GM23248 (cell line): ENCODE results near the gene TBC1D1. TPM values are rescaled to one million over a fixed set of nuclear protein-coding genes. Genes with fewer than 3 reads are reported as not detected.

ENCODE experiments used
- DNase-seq: peaks from one replicate; pipeline ENCODE4 v3.0.0-alpha.2; 2015
- H2AFZ ChIP-seq: fragments of 200-600 bp; sonication (generic); 2 replicates; pipeline ENCODE4 v1.6.1; 2016; ENCODE audit warnings: antibody characterized with exemption
- H3F3A ChIP-seq: fragments of 200-600 bp; sonication (generic); 2 replicates; pipeline ENCODE4 v1.6.1; 2016; ENCODE audit warnings: mild to moderate bottlenecking, antibody characterized with exemption, mixed run types; ENCODE audit not compliant: insufficient read depth
- H3K27ac ChIP-seq: fragments of 200-600 bp; sonication (generic); 2 replicates; pipeline ENCODE4 v1.5.1; 2016; ENCODE audit warnings: mild to moderate bottlenecking
- H3K27me3 ChIP-seq: fragments of 200-600 bp; sonication (generic); replicated peaks from 2 replicates; pipeline ENCODE4 v1.6.1; 2016; ENCODE audit warnings: mild to moderate bottlenecking; ENCODE audit not compliant: insufficient read depth
- H3K36me3 ChIP-seq: fragments of 200-600 bp; sonication (generic); 2 replicates; pipeline ENCODE4 v1.6.1; 2016; ENCODE audit warnings: low read depth, mild to moderate bottlenecking
- H3K4me1 ChIP-seq: fragments of 200-600 bp; sonication (generic); 2 replicates; pipeline ENCODE4 v1.6.1; 2016; ENCODE audit warnings: mild to moderate bottlenecking; ENCODE audit not compliant: insufficient read depth
- H3K4me2 ChIP-seq: fragments of 200-600 bp; sonication (generic); one replicate; pipeline ENCODE4 v1.6.1; 2016; ENCODE audit warnings: mild to moderate bottlenecking; ENCODE audit not compliant: unreplicated experiment
- H3K4me3 ChIP-seq: fragments of 200-600 bp; sonication (generic); 2 replicates; pipeline ENCODE4 v1.5.1; 2016; ENCODE audit warnings: mild to moderate bottlenecking
- H3K79me2 ChIP-seq: fragments of 200-600 bp; sonication (generic); 2 replicates; pipeline ENCODE4 v1.6.1; 2016; ENCODE audit warnings: mild to moderate bottlenecking; ENCODE audit not compliant: insufficient read depth
- H3K9ac ChIP-seq: fragments of 200-600 bp; sonication (generic); 2 replicates; pipeline ENCODE4 v1.6.1; 2016; ENCODE audit warnings: mild to moderate bottlenecking
- H3K9me2 ChIP-seq: fragments of 200-600 bp; sonication (generic); 2 replicates; pipeline ENCODE4 v1.6.1; 2016; ENCODE audit warnings: mixed run types, mild to moderate bottlenecking, moderate library complexity; ENCODE audit not compliant: insufficient read depth
- H3K9me3 ChIP-seq: fragments of 200-600 bp; sonication (generic); one replicate; pipeline ENCODE4 v1.6.1; 2017; ENCODE audit warnings: low read depth
- H4K20me1 ChIP-seq: fragments of 200-600 bp; sonication (generic); 2 replicates; pipeline ENCODE4 v1.6.0; 2016; ENCODE audit not compliant: insufficient read depth
- EZH2 ChIP-seq: fragments of 200-600 bp; sonication (generic); IDR thresholded peaks from 2 replicates; pipeline ENCODE4 v1.6.1; 2018; ENCODE audit warnings: antibody characterized with exemption, mild to moderate bottlenecking; ENCODE audit not compliant: insufficient read depth, poor library complexity, severe bottlenecking
- EZH2phosphoT487 ChIP-seq: fragments of 200-600 bp; sonication (generic); IDR thresholded peaks from 2 replicates; pipeline ENCODE4 v1.6.1; 2018; ENCODE audit warnings: antibody characterized with exemption, moderate library complexity, mild to moderate bottlenecking, low read depth; ENCODE audit not compliant: insufficient read depth
- WGBS, 2 experiments: methylation state at CpG; one replicate each; pipeline ENCODE4 v1.1.6; 2015 to 2017; ENCODE audit warnings: low lambda C conversion rate in 2 of 2, low coverage in 1 of 2; ENCODE audit errors: missing lambda C conversion rate in 2 of 2; 5-methylcytosine and 5-hydroxymethylcytosine counted together
- in situ Hi-C: fragments of 300-500 bp; cut with MboI; formaldehyde crosslinking; loops from 2 replicates; pipeline ENCODE4 v1.15.0; 2020
- polyA plus RNA-seq: library from polyadenylated mRNA; unstranded; fragments of >200 nt; fragmentation: Nextera tagmentation; extraction: Ambion mirVana; gene quantifications from 2 replicates; pipeline ENCODE4 v1.2.1, GENCODE V29; 2016
- total RNA-seq: library from RNA; depleted of rRNA; stranded (reverse); fragments of >200 nt; shearing (Covaris generic); gene quantifications from 2 replicates; pipeline ENCODE4 v1.2.3, GENCODE V29; 2014

The TBC1D1 gene
- total and polyA plus RNA-seq, 2 experiments from 2014 or later = 12.4 to 34.6 TPM

DNA sequence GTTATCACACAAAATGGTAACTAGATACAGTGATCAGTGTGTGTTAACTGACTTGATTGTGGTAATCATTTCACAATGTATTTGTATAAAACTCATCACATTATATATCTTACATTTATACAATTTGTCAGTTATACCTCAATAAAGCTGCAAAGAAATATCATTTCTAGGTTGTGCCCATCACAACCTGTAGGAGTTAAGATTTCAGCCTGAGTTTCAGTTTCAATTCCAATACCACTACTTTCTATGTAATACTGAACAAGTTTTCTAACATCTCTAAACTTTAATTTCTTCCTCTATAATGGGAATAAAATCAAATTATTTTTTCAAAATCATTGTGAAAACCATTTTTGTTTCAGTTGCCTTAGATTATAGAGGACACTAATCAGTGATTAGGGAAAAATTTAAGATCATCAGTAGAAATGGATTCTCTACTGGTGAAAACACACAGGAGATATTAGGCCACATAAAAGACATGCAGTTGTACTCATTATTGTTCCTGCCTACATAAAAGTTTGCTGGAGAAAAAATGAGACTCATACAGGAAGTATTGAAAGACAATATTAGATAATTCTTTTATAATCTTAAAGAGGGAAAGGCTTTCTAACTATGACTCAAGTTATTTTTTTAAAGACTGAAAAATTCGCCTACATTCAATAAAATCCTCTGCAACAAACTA is 18.4 kb upstream of the TBC1D1 start:
- no peaks in the 10 kb centered on the region for H3K27me3 ChIP-seq
- in situ Hi-C loops = no loop called here
- no peaks in the 10 kb centered on the region for H3K79me2 ChIP-seq
- 82 to 100% methylated on average over 1 of the region's 1 CpG for WGBS, 2 experiments
- TF ChIP-seq EZH2 (no peak), EZH2phosphoT487 (no peak)
- no peaks in the 10 kb centered on the region for H4K20me1 ChIP-seq
- no peak overlapping the region for H3K9ac ChIP-seq
- H3K4me1 ChIP-seq = no peaks in the 10 kb centered on the region
- no peak overlapping the region for H3K27ac ChIP-seq
- H3K4me3 ChIP-seq = no peak overlapping the region
- no peak for DNase-seq
- no peaks in the 10 kb centered on the region for H3K9me2 ChIP-seq
- no peaks in the 10 kb centered on the region for H3F3A ChIP-seq
- H3K9me3 ChIP-seq = no peaks in the 10 kb centered on the region
- H2AFZ ChIP-seq = no peak overlapping the region
- no peaks in the 10 kb centered on the region for H3K36me3 ChIP-seq
- H3K4me2 ChIP-seq = no peak overlapping the region

DNA sequence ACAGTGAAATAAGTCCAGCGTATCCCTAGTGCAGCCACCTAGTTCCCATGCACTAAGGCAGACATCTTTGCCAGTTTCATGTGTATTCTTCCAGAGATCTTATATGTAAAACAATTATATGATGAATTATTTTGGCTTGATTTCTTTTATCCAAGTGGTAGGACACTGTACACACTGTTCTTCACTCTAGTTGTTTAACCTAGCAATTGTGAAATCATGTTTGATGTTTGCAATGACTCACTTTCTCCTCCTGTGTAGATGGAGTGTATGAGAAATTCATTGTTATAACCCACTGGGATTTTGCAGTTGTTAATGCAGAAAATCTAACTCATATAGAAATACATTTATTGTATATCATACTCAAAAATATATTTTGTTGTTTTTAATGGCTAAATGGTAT is 17.5 kb upstream of the TBC1D1 start:
- Histone ChIP-seq H4K20me1 (no peaks in the 10 kb centered on the region), H3K27ac (no peak overlapping the region), H2AFZ (no peak overlapping the region), H3K27me3 (no peaks in the 10 kb centered on the region), H3K9me2 (no peaks in the 10 kb centered on the region), H3K4me2 (no peak overlapping the region), H3K4me3 (no peak overlapping the region), H3K36me3 (no peaks in the 10 kb centered on the region), H3K9ac (no peak overlapping the region), H3K9me3 (no peaks in the 10 kb centered on the region), H3K79me2 (no peaks in the 10 kb centered on the region), H3F3A (no peaks in the 10 kb centered on the region), H3K4me1 (no peaks in the 10 kb centered on the region)
- peak; percentile 64 for DNase-seq
- no peak for TF ChIP-seq EZH2
- no peak for TF ChIP-seq EZH2phosphoT487
- in situ Hi-C loops = no loop called here
- 54 to 73% methylated on average over 1 of the region's 1 CpG for WGBS, 2 experiments

DNA sequence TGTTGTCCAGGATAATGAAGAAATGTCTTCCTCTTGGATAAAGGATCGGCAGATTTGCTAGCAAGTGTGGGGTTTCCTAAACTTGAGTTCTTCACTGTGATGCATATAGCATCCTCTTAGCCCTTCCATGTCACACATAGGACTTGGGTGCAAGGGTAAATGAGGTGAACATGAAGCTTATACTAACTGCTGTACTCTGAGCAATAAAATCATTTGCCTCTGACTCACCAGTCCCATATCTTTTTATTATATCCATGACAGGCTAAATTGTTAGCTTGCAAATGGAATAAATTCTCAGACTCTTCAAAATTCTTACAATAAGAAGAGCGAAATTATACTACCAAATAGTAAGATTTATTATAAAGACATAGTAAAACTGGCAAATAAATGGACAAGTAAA is 14.7 kb upstream of the TBC1D1 start:
- Histone ChIP-seq H3K27ac (no peak overlapping the region), H4K20me1 (no peaks in the 10 kb centered on the region), H3K27me3 (no peaks in the 10 kb centered on the region), H2AFZ (no peak overlapping the region), H3K4me2 (no peak overlapping the region), H3K4me3 (no peak overlapping the region), H3K9me3 (no peaks in the 10 kb centered on the region), H3F3A (no peaks in the 10 kb centered on the region), H3K4me1 (no peaks in the 10 kb centered on the region), H3K36me3 (no peaks in the 10 kb centered on the region), H3K9ac (no peak overlapping the region), H3K79me2 (no peaks in the 10 kb centered on the region), H3K9me2 (no peaks in the 10 kb centered on the region)
- no peak for TF ChIP-seq EZH2
- no peak for TF ChIP-seq EZH2phosphoT487
- in situ Hi-C loops = no loop called here
- DNase-seq = no peak
- WGBS, 2 experiments = 91 to 93% methylated on average over 2 of the region's 2 CpGs

DNA sequence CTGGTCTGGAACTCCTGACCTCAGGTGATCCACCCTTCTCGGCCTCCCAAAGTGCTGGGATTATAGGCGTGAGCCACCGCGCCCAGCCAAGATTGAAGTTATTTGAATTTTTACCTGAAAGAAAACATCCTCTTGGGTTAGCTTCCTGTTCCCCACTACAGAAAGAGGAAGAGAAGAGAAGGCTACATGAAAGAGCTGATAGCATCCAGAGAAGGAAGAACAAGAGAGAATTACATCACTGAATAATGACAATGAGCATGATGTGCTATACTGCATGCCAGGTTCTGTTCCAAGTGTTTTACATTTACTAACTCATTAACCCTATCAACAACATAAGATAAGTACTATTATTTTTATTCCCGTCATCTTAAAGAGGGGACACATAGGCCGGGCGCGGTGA is 11.5 kb upstream of the TBC1D1 start:
- H3K36me3 ChIP-seq = no peaks in the 10 kb centered on the region
- H3K9me2 ChIP-seq = no peaks in the 10 kb centered on the region
- no peak overlapping the region for H2AFZ ChIP-seq
- H3K9ac ChIP-seq = no peak overlapping the region
- no peaks in the 10 kb centered on the region; the same call in 1 of the 2 replicates for H3K27me3 ChIP-seq
- H3K4me3 ChIP-seq = no peak overlapping the region
- 94 to 96% methylated on average over 8 of the region's 8 CpGs for WGBS, 2 experiments
- H4K20me1 ChIP-seq = no peaks in the 10 kb centered on the region
- no peaks in the 10 kb centered on the region for H3K79me2 ChIP-seq
- H3F3A ChIP-seq = no peaks in the 10 kb centered on the region
- TF ChIP-seq EZH2phosphoT487 (no peak), EZH2 (no peak)
- in situ Hi-C loops = no loop called here
- H3K4me2 ChIP-seq = no peak overlapping the region
- no peak for DNase-seq
- no peaks in the 10 kb centered on the region for H3K9me3 ChIP-seq
- no peak overlapping the region for H3K27ac ChIP-seq
- no peaks in the 10 kb centered on the region for H3K4me1 ChIP-seq

DNA sequence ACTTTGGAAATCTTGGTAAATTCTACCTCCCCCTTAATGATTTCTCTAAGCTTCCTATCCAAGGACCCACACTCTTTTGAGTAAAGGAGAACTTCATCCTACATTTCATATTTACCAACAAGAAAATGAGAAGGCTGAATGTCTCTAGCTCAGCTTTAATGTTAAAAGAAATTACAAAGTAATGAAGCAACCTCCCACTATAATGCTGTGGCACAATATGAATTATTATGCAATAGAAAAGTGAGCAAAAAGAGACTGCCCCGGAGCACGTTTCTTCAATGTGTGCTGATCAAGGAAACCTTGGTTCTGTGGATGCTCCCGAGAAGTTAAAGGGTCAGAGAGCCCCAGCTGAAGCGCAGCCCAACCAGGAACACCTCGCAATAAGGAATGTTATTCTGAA is 9.1 kb upstream of the TBC1D1 start:
- Histone ChIP-seq H3K9me3 (no peaks in the 10 kb centered on the region), H3K27me3 (peaks cover under 1% of the 10 kb centered on the region; the same call in 1 of the 2 replicates), H4K20me1 (no peaks in the 10 kb centered on the region), H3K4me1 (no peaks in the 10 kb centered on the region), H3K4me2 (no peak overlapping the region), H3K36me3 (no peaks in the 10 kb centered on the region), H2AFZ (no peak overlapping the region), H3K9ac (no peak overlapping the region), H3F3A (no peaks in the 10 kb centered on the region), H3K79me2 (no peaks in the 10 kb centered on the region), H3K27ac (no peak overlapping the region), H3K9me2 (no peaks in the 10 kb centered on the region), H3K4me3 (no peak overlapping the region)
- whole genome bisulfite sequencing, 2 experiments = 59 to 69% methylated on average over 5 of the region's 5 CpGs
- in situ Hi-C loops = no loop called here
- no peak for DNase-seq
- TF ChIP-seq EZH2phosphoT487 = no peak
- no peak for TF ChIP-seq EZH2
